Adrenal gland (tissue), 5 donors: ENCODE measurements around the gene GPRC5C.

ENCODE experiments used
- POLR2A ChIP-seq, 2 donors: fragments of 450-650 bp; IDR thresholded peaks; one replicate each; pipeline ENCODE4 v1.6.1; 2017; ENCODE audit warnings: antibody characterized with exemption in 2 of 2, mild to moderate bottlenecking in 2 of 2, moderate library complexity in 1 of 2
- TF ChIP-seq, protein P1 (sequence below), 6 experiments: fragments of 450-650 bp in 4 of 6; fragments of 200-600 bp in 2 of 6; sonication (generic) in 1 of 6; IDR thresholded peaks; 1 replicate in 5 of 6; 2 replicates in 1 of 6; pipeline versions ENCODE4 v1.5.1 to v1.8.0; 2016 to 2021; ENCODE audit warnings: antibody characterized with exemption in 6 of 6, mild to moderate bottlenecking in 2 of 6, moderate library complexity in 1 of 6
- donor health status: DM: no; HTN: no; CAD: no.

DNA sequence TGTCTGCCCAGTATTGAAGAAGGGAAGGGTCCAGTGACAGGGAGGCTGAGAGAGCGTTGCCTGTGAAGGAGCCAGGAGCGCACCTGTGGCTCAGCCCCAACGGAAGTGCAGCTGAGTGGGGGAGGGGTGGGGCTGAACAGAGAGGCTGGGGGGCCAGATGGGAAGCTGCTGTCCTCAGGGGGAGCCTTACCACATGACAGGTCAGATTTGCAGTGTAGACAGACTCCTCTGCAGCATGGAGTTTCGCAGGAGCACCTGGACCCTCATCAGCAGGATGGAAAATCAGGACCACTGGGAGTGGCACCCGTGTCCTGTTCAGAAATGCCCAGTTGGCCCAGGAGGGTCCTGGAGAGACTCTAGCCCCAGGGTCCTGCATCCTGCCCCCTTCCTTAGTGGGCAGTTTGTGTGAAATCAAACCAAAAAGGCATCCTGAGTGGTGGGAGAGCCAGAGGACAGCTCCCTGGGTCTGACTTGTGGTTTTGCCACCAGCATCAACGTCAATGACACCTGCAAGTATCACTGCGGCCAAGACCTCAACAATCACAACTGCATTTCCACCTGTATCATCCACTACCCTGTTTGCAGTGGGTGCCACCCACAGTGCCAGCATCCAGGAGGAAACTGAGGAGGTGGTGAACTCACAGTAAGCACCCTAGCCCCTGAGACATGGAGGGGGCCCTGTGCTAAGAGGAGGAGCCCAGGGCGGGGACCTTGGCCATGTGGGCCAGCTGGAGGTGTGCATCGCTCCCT lies 42.3 kb downstream of the GPRC5C start:
- TF ChIP-seq, protein P1, sequence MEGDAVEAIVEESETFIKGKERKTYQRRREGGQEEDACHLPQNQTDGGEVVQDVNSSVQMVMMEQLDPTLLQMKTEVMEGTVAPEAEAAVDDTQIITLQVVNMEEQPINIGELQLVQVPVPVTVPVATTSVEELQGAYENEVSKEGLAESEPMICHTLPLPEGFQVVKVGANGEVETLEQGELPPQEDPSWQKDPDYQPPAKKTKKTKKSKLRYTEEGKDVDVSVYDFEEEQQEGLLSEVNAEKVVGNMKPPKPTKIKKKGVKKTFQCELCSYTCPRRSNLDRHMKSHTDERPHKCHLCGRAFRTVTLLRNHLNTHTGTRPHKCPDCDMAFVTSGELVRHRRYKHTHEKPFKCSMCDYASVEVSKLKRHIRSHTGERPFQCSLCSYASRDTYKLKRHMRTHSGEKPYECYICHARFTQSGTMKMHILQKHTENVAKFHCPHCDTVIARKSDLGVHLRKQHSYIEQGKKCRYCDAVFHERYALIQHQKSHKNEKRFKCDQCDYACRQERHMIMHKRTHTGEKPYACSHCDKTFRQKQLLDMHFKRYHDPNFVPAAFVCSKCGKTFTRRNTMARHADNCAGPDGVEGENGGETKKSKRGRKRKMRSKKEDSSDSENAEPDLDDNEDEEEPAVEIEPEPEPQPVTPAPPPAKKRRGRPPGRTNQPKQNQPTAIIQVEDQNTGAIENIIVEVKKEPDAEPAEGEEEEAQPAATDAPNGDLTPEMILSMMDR (IDR thresholded peaks at IDR 0.05): no peak
- TF ChIP-seq POLR2A (IDR thresholded peaks at IDR 0.05): no peak
